H9 (cell line): ENCODE results near the gene BEST4. TPM values are rescaled to one million over a fixed set of nuclear protein-coding genes. Genes with fewer than 3 reads are reported as not detected.

Source experiments
- DNase-seq: peaks from one replicate; pipeline ENCODE4 v3.0.0-alpha.2; 2017
- H2AFZ ChIP-seq: one replicate; pipeline ENCODE4 v1.6.1; 2013; ENCODE audit warnings: mild to moderate bottlenecking, low read length, control low read depth, moderate library complexity
- H2AK5ac ChIP-seq: 2 replicates; pipeline ENCODE4 v1.6.1; 2013; ENCODE audit warnings: low read length, control low read depth, mixed read lengths; ENCODE audit not compliant: insufficient read length
- H2BK120ac ChIP-seq: one replicate; pipeline ENCODE4 v1.6.1; 2013; ENCODE audit warnings: low read depth, mild to moderate bottlenecking, low read length, control low read depth, inconsistent platforms; ENCODE audit not compliant: poor library complexity, severe bottlenecking
- H2BK12ac ChIP-seq: 2 replicates; pipeline ENCODE4 v1.6.1; 2013; ENCODE audit warnings: low read length, control low read depth, mixed read lengths, low read depth; ENCODE audit not compliant: insufficient read length
- H2BK15ac ChIP-seq: 2 replicates; pipeline ENCODE4 v1.6.1; 2013; ENCODE audit warnings: low read depth, low read length, control low read depth
- H2BK20ac ChIP-seq: one replicate; pipeline ENCODE4 v1.6.1; 2013; ENCODE audit warnings: low read depth, mild to moderate bottlenecking, low read length, control low read depth, inconsistent platforms; ENCODE audit not compliant: poor library complexity, severe bottlenecking
- H2BK5ac ChIP-seq: 2 replicates; pipeline ENCODE4 v1.6.1; 2013; ENCODE audit warnings: low read length, control low read depth, mixed read lengths; ENCODE audit not compliant: insufficient read length
- H3K14ac ChIP-seq: 2 replicates; pipeline ENCODE4 v1.6.1; 2013; ENCODE audit warnings: low read length, control low read depth; ENCODE audit not compliant: insufficient read depth
- H3K18ac ChIP-seq: 2 replicates; pipeline ENCODE4 v1.6.1; 2013; ENCODE audit warnings: low read depth, mild to moderate bottlenecking, mixed read lengths, low read length, control low read depth; ENCODE audit not compliant: insufficient read length
- H3K23ac ChIP-seq: 2 replicates; pipeline ENCODE4 v1.6.1; 2013; ENCODE audit warnings: low read length, control low read depth, mixed read lengths, low read depth; ENCODE audit not compliant: insufficient read length
- H3K23me2 ChIP-seq: 2 replicates; pipeline ENCODE4 v1.6.1; 2013; ENCODE audit warnings: low read depth, mild to moderate bottlenecking, mixed read lengths, low read length, control low read depth; ENCODE audit not compliant: insufficient read length, poor library complexity, severe bottlenecking
- H3K27ac ChIP-seq: 2 replicates; pipeline ENCODE4 v1.5.1; 2013; ENCODE audit warnings: low read length, control low read depth, mixed read lengths, low read depth; ENCODE audit not compliant: insufficient read length
- H3K27me3 ChIP-seq: 2 replicates; pipeline ENCODE4 v1.6.1; 2013; ENCODE audit warnings: low read length, control low read depth, inconsistent platforms; ENCODE audit not compliant: insufficient read depth
- H3K4ac ChIP-seq: 2 replicates; pipeline ENCODE4 v1.6.1; 2013; ENCODE audit warnings: low read depth, mild to moderate bottlenecking, control low read depth, inconsistent platforms, low read length, moderate library complexity
- H3K4me1 ChIP-seq: 2 replicates; pipeline ENCODE4 v1.6.1; 2013; ENCODE audit warnings: low read length, control low read depth, inconsistent platforms; ENCODE audit not compliant: insufficient read depth
- H3K4me2 ChIP-seq: 2 replicates; pipeline ENCODE4 v1.6.1; 2013; ENCODE audit warnings: low read length, control low read depth, mixed read lengths; ENCODE audit not compliant: insufficient read length, insufficient read depth
- H3K56ac ChIP-seq: 2 replicates; pipeline ENCODE4 v1.6.1; 2013; ENCODE audit warnings: low read depth, mild to moderate bottlenecking, mixed read lengths, low read length, control low read depth; ENCODE audit not compliant: insufficient read length
- H3K79me1 ChIP-seq: 2 replicates; pipeline ENCODE4 v1.6.1; 2013; ENCODE audit warnings: low read depth, mild to moderate bottlenecking, moderate library complexity, low read length, control low read depth, inconsistent platforms; ENCODE audit not compliant: insufficient read depth, poor library complexity, severe bottlenecking
- H3K79me2 ChIP-seq: 2 replicates; pipeline ENCODE4 v1.6.1; 2013; ENCODE audit warnings: low read length, control low read depth, inconsistent platforms; ENCODE audit not compliant: insufficient read depth
- H3K9ac ChIP-seq: 2 replicates; pipeline ENCODE4 v1.6.1; 2013; ENCODE audit warnings: low read length, control low read depth, mixed read lengths; ENCODE audit not compliant: insufficient read length; ENCODE audit errors: extremely low read depth
- H3K9me3 ChIP-seq: one replicate; pipeline ENCODE4 v1.6.1; 2013; ENCODE audit warnings: low read depth, low read length, inconsistent platforms; ENCODE audit not compliant: control insufficient read depth
- H3T11ph ChIP-seq: one replicate; pipeline ENCODE4 v1.6.1; 2013; ENCODE audit warnings: mild to moderate bottlenecking, low read length, control low read depth, inconsistent platforms
- H4K20me1 ChIP-seq: one replicate; pipeline ENCODE4 v1.6.1; 2013; ENCODE audit not compliant: control insufficient read depth, insufficient read length, insufficient read depth
- H4K5ac ChIP-seq: 2 replicates; pipeline ENCODE4 v1.6.1; 2013; ENCODE audit warnings: low read depth, mild to moderate bottlenecking, mixed read lengths, low read length, control low read depth; ENCODE audit not compliant: insufficient read length
- H4K8ac ChIP-seq: replicated peaks from 2 replicates; pipeline ENCODE4 v1.6.1; 2013; ENCODE audit warnings: low read length, control low read depth, mixed read lengths, low read depth; ENCODE audit not compliant: insufficient read length
- H4K91ac ChIP-seq: 2 replicates; pipeline ENCODE4 v1.6.1; 2013; ENCODE audit warnings: low read depth, mild to moderate bottlenecking, moderate library complexity, mixed read lengths, low read length, control low read depth; ENCODE audit not compliant: insufficient read length
- H3K27ac Mint-ChIP-seq, 3 experiments: 2 replicates in 2 of 3; 3 replicates in 1 of 3; pipeline ENCODE4 v1.8.0; 2020 to 2021; ENCODE audit warnings: mixed read lengths in 3 of 3, mild to moderate bottlenecking in 1 of 3, moderate library complexity in 1 of 3
- H3K27me3 Mint-ChIP-seq: 2 replicates; pipeline ENCODE4 v1.8.0; 2021; ENCODE audit warnings: low read depth, mild to moderate bottlenecking, moderate library complexity, mixed read lengths
- H3K36me3 Mint-ChIP-seq, 3 experiments: 2 replicates in 2 of 3; 3 replicates in 1 of 3; pipeline ENCODE4 v1.8.0; 2020 to 2021; ENCODE audit warnings: low read depth in 3 of 3, mixed read lengths in 3 of 3; ENCODE audit not compliant: insufficient read depth in 1 of 3
- H3K4me1 Mint-ChIP-seq, 2 experiments: 2 replicates each; pipeline ENCODE4 v1.8.0; 2020; ENCODE audit warnings: mixed read lengths in 2 of 2
- H3K4me3 Mint-ChIP-seq, 2 experiments: 2 replicates in 1 of 2; 3 replicates in 1 of 2; pipeline ENCODE4 v1.8.0; 2020 to 2021; ENCODE audit warnings: mild to moderate bottlenecking in 2 of 2, mixed read lengths in 2 of 2, moderate library complexity in 1 of 2
- H3K9me3 Mint-ChIP-seq, 2 experiments: 2 replicates in 1 of 2; 3 replicates in 1 of 2; pipeline ENCODE4 v1.8.0; 2020; ENCODE audit warnings: mild to moderate bottlenecking in 2 of 2, mixed read lengths in 2 of 2, moderate library complexity in 1 of 2
- CTCF ChIP-seq: fragments of 200-600 bp; sonication (generic); conservative IDR thresholded peaks from 3 replicates; pipeline ENCODE4 v1.8.0; 2021; ENCODE audit warnings: antibody characterized with exemption, mild to moderate bottlenecking
- WGBS: extraction: QIAGEN DNeasy Blood & Tissue Kit; methylation state at CpG from one replicate; pipeline ENCODE4 v1.1.7; 2013; ENCODE audit warnings: missing lambda C conversion rate, low lambda C conversion rate, mixed read lengths; ENCODE audit not compliant: insufficient read length; ENCODE audit errors: extremely low coverage; 5-methylcytosine and 5-hydroxymethylcytosine counted together
- total RNA-seq: library from RNA; stranded (reverse); gene quantifications from 2 replicates; pipeline ENCODE4 v1.2.1, GENCODE V29; 2021

BEST4 gene
- total RNA-seq, 1 experiment from 2014 or later, result 1.1 TPM

GRCh38 chr1:44785029-44785380, 3.0 kb downstream of the BEST4 start:
- H3K23me2 ChIP-seq, result peaks cover 9% of the 10 kb centered on the region

More at GRCh38 chr1:44785029-44785380, 3.0 kb downstream of the BEST4 start:
- no peak overlapping the region for H2BK120ac ChIP-seq
- no peak overlapping the region for H2BK20ac ChIP-seq
- DNase-seq, result no peak
- H3K27ac Mint-ChIP-seq, result no peak overlapping the region
- 0 out of 3 replicates have a peak, but pooled peaks have one; percentile 16 for TF ChIP-seq CTCF
- no peak overlapping the region for H2BK5ac ChIP-seq
- no peak overlapping the region for H3K14ac ChIP-seq
- H3K9me3 Mint-ChIP-seq, result no peaks in the 10 kb centered on the region; a peak in 1 of 5 replicates
- H3K9me3 ChIP-seq, result no peaks in the 10 kb centered on the region
- H3K56ac ChIP-seq, result no peak overlapping the region
- no peak overlapping the region for H3K9ac ChIP-seq
- no peak overlapping the region for H3K27ac ChIP-seq
- H2BK15ac ChIP-seq, result no peak overlapping the region
- H3K4me3 Mint-ChIP-seq, result peak overlapping the region; percentile 48 to 62; a peak in 3 of 5 replicates
- H3K23ac ChIP-seq, result no peak overlapping the region
- H3K4me1 Mint-ChIP-seq, result peaks cover 25 to 34% of the 10 kb centered on the region in 2 experiments
- no peaks in the 10 kb centered on the region for H4K20me1 ChIP-seq
- no CpG with 5 or more reads among the region's 6 CpGs for WGBS
- no peaks in the 10 kb centered on the region for H3K4me1 ChIP-seq
- no peak overlapping the region for H4K8ac ChIP-seq
- H2BK12ac ChIP-seq, result no peak overlapping the region
- peaks cover 0 to 24% (median 9%) of the 10 kb centered on the region in 3 experiments for H3K36me3 Mint-ChIP-seq
- H3K27me3 Mint-ChIP-seq, result peaks cover 12% of the 10 kb centered on the region
- no peak overlapping the region for H4K5ac ChIP-seq
- no peaks in the 10 kb centered on the region for H3K79me1 ChIP-seq
- no peak overlapping the region for H3T11ph ChIP-seq
- no peaks in the 10 kb centered on the region for H3K79me2 ChIP-seq
- no peaks in the 10 kb centered on the region for H3K27me3 ChIP-seq
- no peak overlapping the region for H3K18ac ChIP-seq
- H2AFZ ChIP-seq, result no peak overlapping the region
- peak overlapping the region; percentile 59 for H3K4me2 ChIP-seq
- H2AK5ac ChIP-seq, result no peak overlapping the region
- no peak overlapping the region for H3K4ac ChIP-seq
- H4K91ac ChIP-seq, result no peak overlapping the region
